ENCODE results near the gene NKPD1.

NKPD1 gene

GRCh38 chr19:45161738-45162607 is 1.2 kb upstream of the NKPD1 start:
- TF ChIP-seq TCF12 (IDR thresholded peaks at IDR 0.05; ENCODE audit: low read depth) (no peak), RAD21 (IDR thresholded peaks at IDR 0.05; ENCODE audit: low read depth) (peak; percentile 41; the same call in 1 of the 2 replicates)

- TF ChIP-seq CREB1 (IDR thresholded peaks at IDR 0.05; ENCODE audit: low read depth) (no peak), USF1 (IDR thresholded peaks at IDR 0.05) (no peak), REST (IDR thresholded peaks at IDR 0.05; ENCODE audit: low read depth) (no peak), EGR1 (IDR thresholded peaks at IDR 0.05) (no peak), RAD21 (IDR thresholded peaks at IDR 0.05; ENCODE audit: low read depth) (no peak), MAX (IDR thresholded peaks at IDR 0.05) (no peak), EP300 (IDR thresholded peaks at IDR 0.05; ENCODE audit: borderline replicate concordance) (no peak), YY1 (IDR thresholded peaks at IDR 0.05; ENCODE audit: low read depth) (no peak), CEBPB (IDR thresholded peaks at IDR 0.05) (no peak), NFIC (IDR thresholded peaks at IDR 0.05) (no peak), TCF12 (IDR thresholded peaks at IDR 0.05; ENCODE audit: low read depth) (no peak)
Measured at GRCh38 chr19:45159971-45160324, 834 bp downstream of the NKPD1 start.

GRCh38 chr19:45159210-45159970 is 1.4 kb downstream of the NKPD1 start:
- no peak for TF ChIP-seq NFIC (IDR thresholded peaks at IDR 0.05)
- no peak for TF ChIP-seq FOXM1 (IDR thresholded peaks at IDR 0.05; ENCODE audit: borderline replicate concordance, low read depth)
- no peak for TF ChIP-seq TAF1 (IDR thresholded peaks at IDR 0.05; ENCODE audit: low read depth)
- TF ChIP-seq EP300 (IDR thresholded peaks at IDR 0.05; ENCODE audit: borderline replicate concordance): no peak
- no peak for TF ChIP-seq REST (IDR thresholded peaks at IDR 0.05; ENCODE audit: low read depth)
- no peak for TF ChIP-seq EGR1 (IDR thresholded peaks at IDR 0.05)
- no peak for TF ChIP-seq ZBTB7A (IDR thresholded peaks at IDR 0.05; ENCODE audit: low read depth)
- TF ChIP-seq USF1 (IDR thresholded peaks at IDR 0.05): no peak
- no peak for TF ChIP-seq YY1 (IDR thresholded peaks at IDR 0.05; ENCODE audit: low read depth)

- TF ChIP-seq TAF1 (IDR thresholded peaks at IDR 0.05; ENCODE audit: low read depth) (no peak), TEAD4 (IDR thresholded peaks at IDR 0.05) (no peak)
Measured at GRCh38 chr19:45158503-45159209, 2.1 kb downstream of the NKPD1 start.

- TF ChIP-seq YY1 (IDR thresholded peaks at IDR 0.05; ENCODE audit: low read depth) (no peak), FOXM1 (IDR thresholded peaks at IDR 0.05; ENCODE audit: borderline replicate concordance, low read depth) (no peak), NFIC (IDR thresholded peaks at IDR 0.05) (no peak), EGR1 (IDR thresholded peaks at IDR 0.05) (no peak), RAD21 (IDR thresholded peaks at IDR 0.05; ENCODE audit: low read depth) (no peak), TAF1 (IDR thresholded peaks at IDR 0.05; ENCODE audit: low read depth) (no peak), TCF12 (IDR thresholded peaks at IDR 0.05; ENCODE audit: low read depth) (no peak), MAX (IDR thresholded peaks at IDR 0.05) (no peak), REST (IDR thresholded peaks at IDR 0.05; ENCODE audit: low read depth) (no peak), CREB1 (IDR thresholded peaks at IDR 0.05; ENCODE audit: low read depth) (no peak), CEBPB (IDR thresholded peaks at IDR 0.05) (no peak), ZBTB7A (IDR thresholded peaks at IDR 0.05; ENCODE audit: low read depth) (no peak), TEAD4 (IDR thresholded peaks at IDR 0.05) (no peak), USF1 (IDR thresholded peaks at IDR 0.05) (no peak), EP300 (IDR thresholded peaks at IDR 0.05; ENCODE audit: borderline replicate concordance) (no peak)
Measured at GRCh38 chr19:45156751-45157150, 4.0 kb downstream of the NKPD1 start.
